SK-N-SH (cell line): ENCODE measurements around the gene ASCL2. TPM values are rescaled to one million over a fixed set of nuclear protein-coding genes. Genes with fewer than 3 reads are reported as not detected.

Experiments
- CTCF ChIA-PET: fragments of 300-600, 350-600 bp; formaldehyde crosslinking; extraction: SDS; loops from one replicate; lab custom pipeline; 2021; lab: Yijun Ruan, JAX
- POLR2A ChIA-PET: fragments of 350-600 bp; sonication (Branson Sonifier 250); formaldehyde crosslinking; extraction: SDS; loops from one replicate; lab custom pipeline; 2020; ENCODE audit warnings: antibody characterized with exemption, inconsistent platforms; lab: Yijun Ruan, JAX
- DNase-seq: peaks from one replicate; pipeline ENCODE4 v3.0.0; 2012
- H2AFZ ChIP-seq: fragments of 200-600 bp; sonication (generic); 2 replicates; pipeline ENCODE4 v1.8.1; 2016; ENCODE audit warnings: antibody characterized with exemption, mild to moderate bottlenecking, low read depth
- H3F3A ChIP-seq: fragments of 200-600 bp; sonication (generic); replicated peaks from 2 replicates; pipeline ENCODE3; 2016; ENCODE audit warnings: antibody characterized with exemption, mild to moderate bottlenecking; ENCODE audit not compliant: insufficient read depth
- H3K27ac ChIP-seq, 2 experiments: fragments of 200-500 bp in 1 of 2; fragments of 200-600 bp in 1 of 2; sonication (Bioruptor generic) in 1 of 2; sonication (generic), shearing (Covaris generic) in 1 of 2; 2 replicates each; pipeline versions ENCODE4 v1.5.1 to v1.6.1; 2014 to 2016; ENCODE audit warnings: low read depth in 2 of 2, inconsistent platforms in 1 of 2, low read length in 1 of 2, mild to moderate bottlenecking in 1 of 2, mixed read lengths in 1 of 2
- H3K27me3 ChIP-seq: fragments of 200-600 bp; sonication (generic), shearing (Covaris generic); 2 replicates; pipeline ENCODE4 v1.6.1; 2016; ENCODE audit warnings: mixed run types; ENCODE audit not compliant: insufficient read depth
- H3K36me3 ChIP-seq, 2 experiments: fragments of 200-500 bp in 1 of 2; fragments of 200-600 bp in 1 of 2; sonication (Bioruptor generic) in 1 of 2; sonication (generic) in 1 of 2; replicated peaks in 1 of 2; 2 replicates each; pipeline versions ENCODE3 to v1.5.1; 2014 to 2016; ENCODE audit warnings: low read length in 1 of 2, mild to moderate bottlenecking in 1 of 2; ENCODE audit not compliant: insufficient read depth in 2 of 2, control insufficient read depth in 1 of 2
- H3K4me1 ChIP-seq, 2 experiments: fragments of 200-500 bp in 1 of 2; fragments of 200-600 bp in 1 of 2; sonication (Bioruptor generic) in 1 of 2; sonication (generic), shearing (Covaris generic) in 1 of 2; 2 replicates each; pipeline versions ENCODE4 v1.5.1 to v1.6.1; 2014 to 2016; ENCODE audit warnings: low read depth in 1 of 2, low read length in 1 of 2, mixed run types in 1 of 2; ENCODE audit not compliant: insufficient read depth in 2 of 2, control insufficient read depth in 1 of 2
- H3K4me2 ChIP-seq: fragments of 200-600 bp; sonication (generic), shearing (Covaris generic); 2 replicates; pipeline ENCODE4 v1.6.1; 2017; ENCODE audit warnings: mixed run types
- H3K4me3 ChIP-seq, 2 experiments: fragments of 200-500 bp in 1 of 2; fragments of 200-600 bp in 1 of 2; sonication (Bioruptor generic) in 1 of 2; sonication (generic), shearing (Covaris generic) in 1 of 2; 2 replicates each; pipeline versions ENCODE4 v1.5.1 to v1.8.1; 2014 to 2016; ENCODE audit warnings: low read depth in 2 of 2, inconsistent platforms in 1 of 2, low read length in 1 of 2, mild to moderate bottlenecking in 1 of 2, mixed read lengths in 1 of 2, moderate library complexity in 1 of 2
- H3K79me2 ChIP-seq: fragments of 200-600 bp; sonication (generic); 2 replicates; pipeline ENCODE4 v1.8.1; 2017; ENCODE audit warnings: mild to moderate bottlenecking; ENCODE audit not compliant: insufficient read depth
- H3K9ac ChIP-seq: fragments of 200-600 bp; sonication (generic); 2 replicates; pipeline ENCODE4 v1.6.1; 2017; ENCODE audit warnings: mixed run types
- H3K9me2 ChIP-seq: fragments of 200-600 bp; sonication (generic); 2 replicates; pipeline ENCODE4 v1.6.1; 2017; ENCODE audit warnings: mixed run types
- H3K9me3 ChIP-seq: fragments of 200-600 bp; sonication (generic); 2 replicates; pipeline ENCODE4 v1.6.1; 2017; ENCODE audit warnings: mixed run types, mild to moderate bottlenecking, moderate library complexity
- H4K20me1 ChIP-seq: fragments of 200-600 bp; sonication (generic); 2 replicates; pipeline ENCODE4 v1.6.1; 2017; ENCODE audit warnings: mild to moderate bottlenecking, mixed run types; ENCODE audit not compliant: insufficient read depth
- EP300 ChIP-seq, 2 experiments: IDR thresholded peaks; 2 replicates each; pipeline versions ENCODE4 v1.4.0 to v1.6.1; 2012; ENCODE audit warnings: borderline replicate concordance in 1 of 2, low read depth in 1 of 2, low read length in 1 of 2
- EZH2phosphoT487 ChIP-seq: fragments of 200-600 bp; sonication (generic); IDR thresholded peaks from 2 replicates; pipeline ENCODE4 v1.6.1; 2017; ENCODE audit warnings: low read depth, mixed run types, mild to moderate bottlenecking, antibody characterized with exemption, moderate library complexity, borderline replicate concordance
- FOXJ3 ChIP-seq: sonication (generic); formaldehyde crosslinking; IDR thresholded peaks from 2 replicates; pipeline ENCODE4 v1.5.1; 2020; ENCODE audit warnings: mild to moderate bottlenecking, missing genetic modification reagents
- GATA2 ChIP-seq: sonication (generic); formaldehyde crosslinking; IDR thresholded peaks from 2 replicates; pipeline ENCODE4 v1.5.0; 2020; ENCODE audit warnings: mild to moderate bottlenecking, missing genetic modification reagents
- MEF2A ChIP-seq: IDR thresholded peaks from 2 replicates; pipeline ENCODE4 v1.4.0; 2012; ENCODE audit warnings: low read depth, borderline replicate concordance
- MXI1 ChIP-seq: IDR thresholded peaks from 2 replicates; pipeline ENCODE4 v1.6.1; 2012; ENCODE audit warnings: mild to moderate bottlenecking, low read depth, low read length, improper control_type of control experiment
- RCOR1 ChIP-seq: fragments of 150-350 bp; IDR thresholded peaks from 2 replicates; pipeline ENCODE4 v1.6.1; 2017; ENCODE audit warnings: antibody characterized with exemption, low read length
- RXRA ChIP-seq: IDR thresholded peaks from 2 replicates; pipeline ENCODE4 v1.4.0; 2012; ENCODE audit warnings: low read depth, mild to moderate bottlenecking, borderline replicate concordance
- SIN3A ChIP-seq: IDR thresholded peaks from 2 replicates; pipeline ENCODE4 v1.6.1; 2012; ENCODE audit warnings: low read depth, mild to moderate bottlenecking, low read length, moderate library complexity, borderline replicate concordance
- SMC3 ChIP-seq: IDR thresholded peaks from 2 replicates; pipeline ENCODE4 v1.6.1; 2012; ENCODE audit warnings: low read depth, low read length, improper control_type of control experiment
- TAF1 ChIP-seq: IDR thresholded peaks from 2 replicates; pipeline ENCODE4 v1.6.1; 2012; ENCODE audit warnings: low read depth, mild to moderate bottlenecking, low read length, moderate library complexity, borderline replicate concordance
- WGBS: methylation state at CpG from one replicate; pipeline ENCODE4 v1.1.6; 2017; ENCODE audit warnings: low lambda C conversion rate; 5-methylcytosine and 5-hydroxymethylcytosine counted together
- polyA plus RNA-seq, 3 experiments: library from polyadenylated mRNA; depleted of rRNA; stranded (reverse); fragments of >200 nt; gene quantifications; 2 replicates each; pipeline ENCODE4 v1.2.3, GENCODE V29; 2012
- TF ChIP-seq, protein P1 (sequence below): fragments of 150-350 bp; IDR thresholded peaks from 2 replicates; pipeline ENCODE4 v1.6.1; 2017; ENCODE audit warnings: antibody characterized with exemption, low read length, low read depth, borderline replicate concordance
- TF ChIP-seq, protein P2 (sequence below): fragments of 200-600 bp; sonication (generic); IDR thresholded peaks from 2 replicates; pipeline ENCODE4 v1.6.1; 2017; ENCODE audit warnings: antibody characterized with exemption, mild to moderate bottlenecking, moderate library complexity
- TF ChIP-seq, protein P3 (sequence below): IDR thresholded peaks from 2 replicates; pipeline ENCODE4 v1.4.0; 2012; ENCODE audit warnings: low read depth, borderline replicate concordance

Gene ASCL2
- polyA plus RNA-seq, 1 of the 3 experiments (the other 2 are of a cell fraction), result not detected

DNA sequence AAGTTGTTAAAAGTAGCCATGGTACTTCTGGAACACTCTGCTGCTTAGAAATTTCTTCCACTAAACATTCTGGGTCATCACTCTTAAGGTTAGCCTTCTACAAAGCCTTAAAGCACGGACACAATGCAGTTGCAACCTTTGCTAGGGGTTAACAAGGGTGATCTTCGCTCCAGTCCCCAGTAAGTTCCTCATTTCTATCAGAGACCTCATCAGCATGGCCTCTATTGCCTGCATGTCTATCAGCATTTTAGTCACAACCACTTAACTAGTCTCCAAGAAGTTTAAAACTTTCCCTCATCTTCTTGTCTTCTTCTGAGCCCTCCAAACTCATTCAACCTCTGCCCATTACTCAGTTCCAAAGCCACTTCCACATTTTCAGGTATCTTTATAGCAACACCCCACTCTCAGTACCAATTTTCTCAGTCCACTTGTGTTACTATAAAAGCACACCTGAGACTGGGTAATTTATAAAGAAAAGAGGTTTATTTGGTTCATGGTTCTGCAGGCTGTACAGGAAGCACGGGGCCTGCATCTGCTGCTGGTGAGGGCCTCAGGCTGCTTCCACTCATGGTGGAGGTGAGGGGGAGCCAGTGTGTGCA, 50.1 kb downstream of the ASCL2 start:
- Histone ChIP-seq H4K20me1 (no peaks in the 10 kb centered on the region), H3K27ac (no peak overlapping the region)
- TF ChIP-seq EZH2phosphoT487, result no peak
- no peak for TF ChIP-seq RCOR1
- TF ChIP-seq, protein P1, sequence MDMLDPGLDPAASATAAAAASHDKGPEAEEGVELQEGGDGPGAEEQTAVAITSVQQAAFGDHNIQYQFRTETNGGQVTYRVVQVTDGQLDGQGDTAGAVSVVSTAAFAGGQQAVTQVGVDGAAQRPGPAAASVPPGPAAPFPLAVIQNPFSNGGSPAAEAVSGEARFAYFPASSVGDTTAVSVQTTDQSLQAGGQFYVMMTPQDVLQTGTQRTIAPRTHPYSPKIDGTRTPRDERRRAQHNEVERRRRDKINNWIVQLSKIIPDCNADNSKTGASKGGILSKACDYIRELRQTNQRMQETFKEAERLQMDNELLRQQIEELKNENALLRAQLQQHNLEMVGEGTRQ, result no peak
- TF ChIP-seq RXRA, result no peak
- TF ChIP-seq, protein P2, sequence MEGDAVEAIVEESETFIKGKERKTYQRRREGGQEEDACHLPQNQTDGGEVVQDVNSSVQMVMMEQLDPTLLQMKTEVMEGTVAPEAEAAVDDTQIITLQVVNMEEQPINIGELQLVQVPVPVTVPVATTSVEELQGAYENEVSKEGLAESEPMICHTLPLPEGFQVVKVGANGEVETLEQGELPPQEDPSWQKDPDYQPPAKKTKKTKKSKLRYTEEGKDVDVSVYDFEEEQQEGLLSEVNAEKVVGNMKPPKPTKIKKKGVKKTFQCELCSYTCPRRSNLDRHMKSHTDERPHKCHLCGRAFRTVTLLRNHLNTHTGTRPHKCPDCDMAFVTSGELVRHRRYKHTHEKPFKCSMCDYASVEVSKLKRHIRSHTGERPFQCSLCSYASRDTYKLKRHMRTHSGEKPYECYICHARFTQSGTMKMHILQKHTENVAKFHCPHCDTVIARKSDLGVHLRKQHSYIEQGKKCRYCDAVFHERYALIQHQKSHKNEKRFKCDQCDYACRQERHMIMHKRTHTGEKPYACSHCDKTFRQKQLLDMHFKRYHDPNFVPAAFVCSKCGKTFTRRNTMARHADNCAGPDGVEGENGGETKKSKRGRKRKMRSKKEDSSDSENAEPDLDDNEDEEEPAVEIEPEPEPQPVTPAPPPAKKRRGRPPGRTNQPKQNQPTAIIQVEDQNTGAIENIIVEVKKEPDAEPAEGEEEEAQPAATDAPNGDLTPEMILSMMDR, result no peak
- TF ChIP-seq SMC3, result no peak
- TF ChIP-seq, protein P3, sequence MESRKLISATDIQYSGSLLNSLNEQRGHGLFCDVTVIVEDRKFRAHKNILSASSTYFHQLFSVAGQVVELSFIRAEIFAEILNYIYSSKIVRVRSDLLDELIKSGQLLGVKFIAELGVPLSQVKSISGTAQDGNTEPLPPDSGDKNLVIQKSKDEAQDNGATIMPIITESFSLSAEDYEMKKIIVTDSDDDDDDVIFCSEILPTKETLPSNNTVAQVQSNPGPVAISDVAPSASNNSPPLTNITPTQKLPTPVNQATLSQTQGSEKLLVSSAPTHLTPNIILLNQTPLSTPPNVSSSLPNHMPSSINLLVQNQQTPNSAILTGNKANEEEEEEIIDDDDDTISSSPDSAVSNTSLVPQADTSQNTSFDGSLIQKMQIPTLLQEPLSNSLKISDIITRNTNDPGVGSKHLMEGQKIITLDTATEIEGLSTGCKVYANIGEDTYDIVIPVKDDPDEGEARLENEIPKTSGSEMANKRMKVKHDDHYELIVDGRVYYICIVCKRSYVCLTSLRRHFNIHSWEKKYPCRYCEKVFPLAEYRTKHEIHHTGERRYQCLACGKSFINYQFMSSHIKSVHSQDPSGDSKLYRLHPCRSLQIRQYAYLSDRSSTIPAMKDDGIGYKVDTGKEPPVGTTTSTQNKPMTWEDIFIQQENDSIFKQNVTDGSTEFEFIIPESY, result no peak
- TF ChIP-seq SIN3A, result no peak
- no peak for TF ChIP-seq FOXJ3
- no peak for TF ChIP-seq MEF2A
- TF ChIP-seq GATA2, result no peak
- no peak for TF ChIP-seq MXI1
- no peak for TF ChIP-seq EP300 (IDR thresholded peaks at IDR 0.05; ENCODE audit: borderline replicate concordance in 1 of 2, low read depth in 1 of 2, low read length in 1 of 2)
- no peak for TF ChIP-seq TAF1
- TF ChIP-seq, all 33 proteins: peak for 0
- no peaks in the 10 kb centered on the region for H3K79me2 ChIP-seq
- ChIA-PET POLR2A (no interaction called here), CTCF (interaction anchor here (0.7 to 1.0 kb wide), 2 partner anchors 11 to 311 kb away, joined by 3 read pairs; no protein-coding TSS in a partner anchor)
- H3K9ac ChIP-seq, result no peak overlapping the region
- H3K4me3 ChIP-seq, result no peak overlapping the region
- DNase-seq, result no peak
- no peak overlapping the region for H3K4me2 ChIP-seq
- no peak overlapping the region for H2AFZ ChIP-seq
- no peaks in the 10 kb centered on the region for H3K36me3 ChIP-seq
- H3K9me3 ChIP-seq, result no peaks in the 10 kb centered on the region
- H3F3A ChIP-seq, result no peaks in the 10 kb centered on the region
- no peaks in the 10 kb centered on the region for H3K9me2 ChIP-seq
- H3K4me1 ChIP-seq, result no peaks in the 10 kb centered on the region
- WGBS, result 2% methylated on average over 3 of the region's 3 CpGs
- no peaks in the 10 kb centered on the region for H3K27me3 ChIP-seq
